ENCODE results near the gene PARD6G.
"Not testable (repeated sequence)": the region's sequence is repeated elsewhere in the genome, so short reads cannot be mapped to it uniquely, and the experiment has no call there.

Gene PARD6G

GRCh38 chr18:80244167-80244566 lies 3.1 kb downstream of the PARD6G start:
- DNase-seq: no peak
- in situ Hi-C loops (cut with HindIII; ENCODE audit: low pct_ligation_motif_present, low pct_unique_long_range_greater_than_20kb, low sequenced_read_pairs): no loop called here

- no peak for DNase-seq
- in situ Hi-C loops (cut with HindIII; ENCODE audit: low pct_ligation_motif_present, low pct_unique_long_range_greater_than_20kb, low sequenced_read_pairs): no loop called here
Measured at GRCh38 chr18:80243204-80243603, 4.1 kb downstream of the PARD6G start.

GRCh38 chr18:80241919-80242777 lies 5.2 kb downstream of the PARD6G start:
- in situ Hi-C loops (cut with HindIII; ENCODE audit: low pct_ligation_motif_present, low pct_unique_long_range_greater_than_20kb, low sequenced_read_pairs): no loop called here
- no peak for DNase-seq

- DNase-seq: no peak
- in situ Hi-C loops (cut with HindIII; ENCODE audit: low pct_ligation_motif_present, low pct_unique_long_range_greater_than_20kb, low sequenced_read_pairs): no loop called here
Measured at GRCh38 chr18:80239830-80240229, 7.5 kb downstream of the PARD6G start.

GRCh38 chr18:80238651-80239260 lies 8.6 kb downstream of the PARD6G start:
- DNase-seq: no peak
- in situ Hi-C loops (cut with HindIII; ENCODE audit: low pct_ligation_motif_present, low pct_unique_long_range_greater_than_20kb, low sequenced_read_pairs): no loop called here

GRCh38 chr18:80237519-80237918 lies 9.8 kb downstream of the PARD6G start:
- DNase-seq; in situ Hi-C loops (cut with HindIII; ENCODE audit: low pct_ligation_motif_present, low pct_unique_long_range_greater_than_20kb, low sequenced_read_pairs): not testable (repeated sequence)

- no peak for DNase-seq
- in situ Hi-C loops (cut with HindIII; ENCODE audit: low pct_ligation_motif_present, low pct_unique_long_range_greater_than_20kb, low sequenced_read_pairs): no loop called here
Measured at GRCh38 chr18:80234398-80234797, 12.9 kb downstream of the PARD6G start.

- DNase-seq: no peak
Measured at GRCh38 chr18:80233899-80234298, 13.4 kb downstream of the PARD6G start.

GRCh38 chr18:80233201-80233835 lies 14.0 kb downstream of the PARD6G start:
- DNase-seq: no peak
- in situ Hi-C loops (cut with HindIII; ENCODE audit: low pct_ligation_motif_present, low pct_unique_long_range_greater_than_20kb, low sequenced_read_pairs): no loop called here

More at GRCh38 chr18:80233899-80234298, 13.4 kb downstream of the PARD6G start:
- in situ Hi-C loops (cut with HindIII; ENCODE audit: low pct_ligation_motif_present, low pct_unique_long_range_greater_than_20kb, low sequenced_read_pairs): no loop called here

GRCh38 chr18:80232710-80233109 lies 14.6 kb downstream of the PARD6G start:
- in situ Hi-C loops (cut with HindIII; ENCODE audit: low pct_ligation_motif_present, low pct_unique_long_range_greater_than_20kb, low sequenced_read_pairs): no loop called here
- DNase-seq: no peak

- in situ Hi-C loops (cut with HindIII; ENCODE audit: low pct_ligation_motif_present, low pct_unique_long_range_greater_than_20kb, low sequenced_read_pairs): no loop called here
- DNase-seq: no peak
Measured at GRCh38 chr18:80232030-80232429, 15.3 kb downstream of the PARD6G start.

- in situ Hi-C loops (cut with HindIII; ENCODE audit: low pct_ligation_motif_present, low pct_unique_long_range_greater_than_20kb, low sequenced_read_pairs): no loop called here
- DNase-seq: no peak
Measured at GRCh38 chr18:80231616-80232015, 15.7 kb downstream of the PARD6G start.

- DNase-seq: no peak
- in situ Hi-C loops (cut with HindIII; ENCODE audit: low pct_ligation_motif_present, low pct_unique_long_range_greater_than_20kb, low sequenced_read_pairs): no loop called here
Measured at GRCh38 chr18:80231151-80231550, 16.2 kb downstream of the PARD6G start.

- no peak for DNase-seq
- in situ Hi-C loops (cut with HindIII; ENCODE audit: low pct_ligation_motif_present, low pct_unique_long_range_greater_than_20kb, low sequenced_read_pairs): no loop called here
Measured at GRCh38 chr18:80229766-80230745, 17.3 kb downstream of the PARD6G start.

GRCh38 chr18:80229363-80229762 lies 18.0 kb downstream of the PARD6G start:
- DNase-seq: no peak
- in situ Hi-C loops (cut with HindIII; ENCODE audit: low pct_ligation_motif_present, low pct_unique_long_range_greater_than_20kb, low sequenced_read_pairs): no loop called here

- in situ Hi-C loops (cut with HindIII; ENCODE audit: low pct_ligation_motif_present, low pct_unique_long_range_greater_than_20kb, low sequenced_read_pairs): no loop called here
- DNase-seq: no peak
Measured at GRCh38 chr18:80228051-80228848, 19.1 kb downstream of the PARD6G start.

- in situ Hi-C loops (cut with HindIII; ENCODE audit: low pct_ligation_motif_present, low pct_unique_long_range_greater_than_20kb, low sequenced_read_pairs): no loop called here
- DNase-seq: no peak
Measured at GRCh38 chr18:80227472-80227871, 19.8 kb downstream of the PARD6G start.

- in situ Hi-C loops (cut with HindIII; ENCODE audit: low pct_ligation_motif_present, low pct_unique_long_range_greater_than_20kb, low sequenced_read_pairs): no loop called here
Measured at GRCh38 chr18:80225685-80226084, 21.6 kb downstream of the PARD6G start.

More at GRCh38 chr18:80225685-80226084, 21.6 kb downstream of the PARD6G start:
- no peak for DNase-seq

All from ACHN (cell line).